Measurements from ENCODE around the gene ZNF699. TPM values are rescaled to one million over a fixed set of nuclear protein-coding genes. Genes with fewer than 3 reads are reported as not detected.
"Not testable (repeated sequence)": the region's sequence is repeated elsewhere in the genome, so short reads cannot be mapped to it uniquely, and the experiment has no call there.

ZNF699 gene
- total RNA-seq, 1 donor from 2014 or later: 25.3 TPM

DNA sequence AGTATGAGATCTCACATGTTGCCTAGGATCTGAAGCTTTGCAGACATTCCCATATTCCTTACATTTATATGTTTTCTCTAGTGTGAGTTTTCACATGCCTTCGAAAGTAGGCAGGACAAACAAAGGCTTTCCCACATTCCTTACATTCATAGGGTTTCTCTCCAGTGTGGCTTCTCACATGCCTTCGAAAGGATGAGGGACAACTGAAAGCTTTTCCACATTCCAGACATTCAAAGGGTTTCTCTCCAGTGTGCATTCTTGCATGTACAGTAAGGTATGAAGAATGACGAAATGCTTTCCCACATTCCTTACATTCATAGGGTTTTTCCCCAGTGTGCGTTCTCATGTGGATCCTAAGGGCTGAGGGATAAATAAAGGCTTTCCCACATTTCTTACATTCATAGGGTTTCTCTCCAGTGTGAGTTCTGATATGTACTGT lies 14.2 kb downstream of the ZNF699 start:
- DNase-seq (ENCODE audit: low spot score in 2 of 2): no peak
- no peak for FAIRE-seq

DNA sequence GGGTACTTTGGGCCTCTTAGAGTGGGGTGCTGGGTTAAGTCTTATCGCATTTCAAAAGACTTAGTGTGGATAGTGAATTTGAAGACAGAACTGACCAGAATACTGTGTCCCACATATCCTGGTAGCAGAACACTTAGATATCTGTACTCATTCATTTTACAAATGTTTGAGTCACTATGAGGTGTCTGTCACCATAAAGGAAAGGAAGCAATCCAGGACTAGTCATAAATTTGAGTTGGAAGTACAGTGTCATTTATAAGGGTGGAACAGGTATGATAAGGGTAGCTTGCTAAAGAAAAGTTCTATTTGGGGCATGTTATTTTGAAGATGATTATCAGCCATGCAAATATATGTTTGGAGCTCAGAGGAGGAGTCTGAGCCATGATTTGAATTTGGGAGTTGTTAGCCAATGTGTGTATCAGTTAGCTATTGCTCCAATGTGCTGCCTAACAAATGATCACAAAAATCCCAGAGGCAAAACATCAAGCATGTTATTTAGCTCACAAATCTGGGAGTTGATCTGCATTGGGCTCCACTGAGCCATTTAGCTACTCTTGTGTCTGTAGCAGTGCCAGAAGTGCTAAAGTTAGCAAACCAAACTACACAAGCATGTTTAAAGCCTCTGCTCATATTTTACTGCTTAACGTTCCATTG lies 20.3 kb downstream of the ZNF699 start:
- DNase-seq (ENCODE audit: low spot score in 2 of 2): no peak
- no peak for FAIRE-seq

DNA sequence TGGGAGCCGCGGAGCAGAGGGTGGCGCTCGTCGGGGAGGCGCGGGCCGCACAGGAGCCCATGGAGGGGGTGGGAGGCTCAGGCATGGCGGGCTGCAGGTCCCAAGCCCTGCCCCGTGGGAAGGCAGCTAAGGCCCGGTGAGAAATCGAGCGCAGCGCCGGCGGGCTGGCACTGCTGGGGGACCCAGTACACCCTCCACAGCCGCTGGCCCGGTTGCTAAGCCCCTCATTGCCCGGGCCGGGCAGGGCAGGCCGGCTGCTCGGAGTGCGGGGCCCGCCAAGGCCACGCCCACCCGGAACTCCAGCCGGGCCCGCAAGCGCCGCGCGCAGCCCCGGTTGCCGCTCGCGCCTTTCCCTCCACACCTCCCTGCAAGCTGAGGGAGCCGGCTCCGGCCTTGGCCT lies 26.2 kb downstream of the ZNF699 start:
- not testable (repeated sequence) for FAIRE-seq; DNase-seq (ENCODE audit: low spot score in 2 of 2)

DNA sequence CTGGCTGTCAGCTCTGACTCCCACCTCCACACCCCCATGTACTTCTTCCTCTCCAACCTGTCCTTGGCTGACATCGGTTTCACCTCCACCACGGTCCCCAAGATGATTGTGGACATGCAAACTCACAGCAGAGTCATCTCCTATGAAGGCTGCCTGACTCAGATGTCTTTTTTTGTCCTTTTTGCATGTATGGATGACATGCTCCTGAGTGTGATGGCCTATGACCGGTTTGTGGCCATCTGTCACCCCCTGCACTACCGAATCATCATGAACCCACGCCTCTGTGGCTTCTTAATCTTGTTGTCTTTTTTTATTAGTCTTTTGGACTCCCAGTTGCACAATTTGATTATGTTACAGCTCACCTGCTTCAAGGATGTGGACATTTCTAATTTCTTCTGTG lies 58.4 kb downstream of the ZNF699 start:
- no peak for DNase-seq (ENCODE audit: low spot score in 2 of 2)
- FAIRE-seq: no peak

DNA sequence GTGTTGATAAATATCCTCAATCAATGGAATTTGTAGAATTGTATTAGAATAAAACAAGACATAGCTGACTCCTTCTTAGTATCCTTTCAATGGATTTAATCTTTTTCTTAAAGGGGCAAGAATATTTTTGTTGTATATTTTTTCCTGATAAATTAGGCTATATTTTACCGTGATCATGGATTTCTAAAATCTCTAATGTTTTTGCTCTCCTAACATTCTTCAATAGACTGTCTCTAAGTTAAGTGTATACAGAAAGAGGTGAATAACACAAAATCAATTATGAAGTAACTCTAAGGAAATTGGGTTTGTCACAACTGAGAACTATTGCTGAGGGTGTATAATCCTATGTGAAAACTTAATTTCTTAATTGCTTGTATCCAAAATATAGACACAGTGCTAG lies 59.0 kb downstream of the ZNF699 start, which contains the start of gene OR7E24:
Gene OR7E24 (plus strand): TSS at position 301 of the 400 bp plus-strand sequence. CDS start 114 bp downstream, outside the sequence.
- no peak for FAIRE-seq

More for the DNA sequence above, 59.0 kb downstream of the ZNF699 start, which contains the start of gene OR7E24:
- no peak for DNase-seq (ENCODE audit: low spot score in 2 of 2)

Other genes starting within 250 kb of the ZNF699 start
- gene OR1M1, start 222.8 kb downstream of the ZNF699 start, total RNA-seq: not detected
- not detected for gene OR7G2, start 202.4 kb downstream of the ZNF699 start, total RNA-seq
- not detected for gene OR7G1, start 194.1 kb downstream of the ZNF699 start, total RNA-seq
- not detected for gene OR7G3, start 182.9 kb downstream of the ZNF699 start, total RNA-seq
- gene ZNF317, start 169.4 kb downstream of the ZNF699 start, total RNA-seq: 17.1 TPM
- gene OR7D2, start 130.9 kb downstream of the ZNF699 start, total RNA-seq: not detected
- not detected for gene OR7D4, start 90.2 kb downstream of the ZNF699 start, total RNA-seq
- gene OR7E24, start 58.9 kb downstream of the ZNF699 start, total RNA-seq: not detected
- gene ZNF559, start 14.3 kb upstream of the ZNF699 start, total RNA-seq: 42.8 TPM
- 8.2 TPM for gene ZNF177, start 53.2 kb upstream of the ZNF699 start, total RNA-seq
- 14.3 TPM for gene ZNF266, start 125.7 kb upstream of the ZNF699 start, total RNA-seq
- gene ZNF560, start 188.8 kb upstream of the ZNF699 start, total RNA-seq: 0.41 TPM
- 19.6 TPM for gene ZNF426, start 228.8 kb upstream of the ZNF699 start, total RNA-seq